Activated naive CD8-positive, alpha-beta T cell treated with anti-CD3 and anti-CD28 coated beads, Interleukin-2, amount 50 U/mL, for 24 hours (primary cell): ENCODE measurements around the gene RAB36.
A peak's percentile ranks its signal among the peaks of the same experiment; 100 is the strongest.

ENCODE experiments used
- ATAC-seq: fragments of 150-1000 bp; cut with Tn5 transposase; one replicate; pipeline ENCODE4 v1.10.0; 2021
- DNase-seq: peaks from one replicate; pipeline ENCODE4 v3.0.0; 2021
- H3K27ac Mint-ChIP-seq: one replicate; pipeline ENCODE4 v1.8.0; 2021; ENCODE audit warnings: mild to moderate bottlenecking, mixed read lengths
- H3K27me3 Mint-ChIP-seq: one replicate; pipeline ENCODE4 v1.8.0; 2021; ENCODE audit warnings: mixed read lengths
- H3K36me3 Mint-ChIP-seq: one replicate; pipeline ENCODE4 v1.8.0; 2021; ENCODE audit warnings: low read depth, mixed read lengths
- H3K4me1 Mint-ChIP-seq: one replicate; pipeline ENCODE4 v1.8.0; 2021; ENCODE audit warnings: mixed read lengths
- H3K4me3 Mint-ChIP-seq: one replicate; pipeline ENCODE4 v1.8.0; 2021; ENCODE audit warnings: mild to moderate bottlenecking, moderate library complexity, mixed read lengths
- H3K9me3 Mint-ChIP-seq: one replicate; pipeline ENCODE4 v1.8.0; 2021; ENCODE audit warnings: mixed read lengths

The RAB36 gene

DNA sequence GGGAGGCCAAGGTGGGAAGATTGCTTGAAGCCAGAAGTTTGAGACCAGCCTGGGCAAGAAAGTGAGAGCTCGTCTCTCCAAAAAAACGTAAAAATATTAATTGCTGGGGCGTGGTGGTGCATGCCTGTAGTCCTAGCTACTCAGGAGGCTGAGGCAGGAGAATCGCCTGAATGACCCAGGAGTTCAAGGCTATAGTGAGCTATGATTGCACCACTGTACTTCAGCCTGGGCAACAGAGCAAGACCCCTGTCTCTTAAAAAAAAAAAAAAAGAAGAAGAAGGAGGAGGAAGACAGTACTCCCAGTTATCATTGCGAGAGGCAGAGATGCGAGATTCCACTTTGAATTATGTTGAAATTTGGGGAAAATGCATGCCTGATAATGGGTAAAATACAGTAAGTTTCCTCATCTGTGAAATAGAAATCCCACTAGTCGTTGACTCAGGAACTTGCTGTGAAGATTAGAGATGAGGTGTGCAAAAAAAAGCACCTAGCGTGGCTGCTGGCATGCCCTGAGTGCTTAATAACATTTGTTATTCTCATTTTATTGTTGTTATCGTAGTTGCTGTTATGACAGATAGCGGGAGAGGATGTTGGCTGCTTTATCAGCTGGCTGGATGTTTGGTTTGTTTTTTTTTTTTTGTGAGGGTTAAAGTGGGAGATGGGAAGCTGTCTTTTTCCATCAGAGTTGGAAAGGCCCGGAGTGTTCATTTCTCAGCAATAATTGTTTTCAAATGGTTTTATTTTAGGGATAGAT lies 68.5 kb downstream of the RAB36 start:
- peaks cover 72% of the 10 kb centered on the region for H3K4me1 Mint-ChIP-seq
- H3K27ac Mint-ChIP-seq, result peak overlapping the region; percentile 59
- no peak overlapping the region for H3K4me3 Mint-ChIP-seq
- no peaks in the 10 kb centered on the region for H3K27me3 Mint-ChIP-seq
- no peak for ATAC-seq
- H3K36me3 Mint-ChIP-seq, result peaks cover 2% of the 10 kb centered on the region
- DNase-seq, result no peak
- no peaks in the 10 kb centered on the region for H3K9me3 Mint-ChIP-seq
